CD4-positive, alpha-beta T cell treated with Interleukin-1 beta for 1 hour (primary cell): ENCODE results near the gene IQCF5.
"Not testable (repeated sequence)": the region's sequence is repeated elsewhere in the genome, so short reads cannot be mapped to it uniquely, and the experiment has no call there.

Experiments
- DNase-seq, 2 donors: peaks; one replicate each; pipeline ENCODE4 v3.0.0-alpha.2; 2020 to 2022

The IQCF5 gene

DNA sequence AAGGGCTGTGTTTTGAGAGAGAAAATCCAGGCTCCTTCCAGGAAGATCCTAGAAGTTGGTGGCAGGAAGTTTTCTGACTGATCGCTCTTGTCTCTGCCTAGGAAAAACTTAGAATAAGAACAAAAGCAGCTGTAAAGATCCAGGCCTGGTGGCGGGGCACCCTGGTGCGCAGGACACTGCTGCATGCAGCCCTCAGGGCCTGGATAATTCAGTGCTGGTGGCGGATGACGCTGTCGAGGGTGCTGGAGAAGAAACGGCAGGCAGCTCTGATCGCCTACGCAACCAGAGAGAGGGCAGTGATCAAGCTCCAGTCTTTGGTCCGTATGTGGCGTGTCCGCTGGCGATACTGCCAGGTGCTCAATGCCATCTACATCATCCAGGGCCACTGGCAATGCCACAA is 12.5 kb downstream of the IQCF5 start:
- DNase-seq = no peak

DNA sequence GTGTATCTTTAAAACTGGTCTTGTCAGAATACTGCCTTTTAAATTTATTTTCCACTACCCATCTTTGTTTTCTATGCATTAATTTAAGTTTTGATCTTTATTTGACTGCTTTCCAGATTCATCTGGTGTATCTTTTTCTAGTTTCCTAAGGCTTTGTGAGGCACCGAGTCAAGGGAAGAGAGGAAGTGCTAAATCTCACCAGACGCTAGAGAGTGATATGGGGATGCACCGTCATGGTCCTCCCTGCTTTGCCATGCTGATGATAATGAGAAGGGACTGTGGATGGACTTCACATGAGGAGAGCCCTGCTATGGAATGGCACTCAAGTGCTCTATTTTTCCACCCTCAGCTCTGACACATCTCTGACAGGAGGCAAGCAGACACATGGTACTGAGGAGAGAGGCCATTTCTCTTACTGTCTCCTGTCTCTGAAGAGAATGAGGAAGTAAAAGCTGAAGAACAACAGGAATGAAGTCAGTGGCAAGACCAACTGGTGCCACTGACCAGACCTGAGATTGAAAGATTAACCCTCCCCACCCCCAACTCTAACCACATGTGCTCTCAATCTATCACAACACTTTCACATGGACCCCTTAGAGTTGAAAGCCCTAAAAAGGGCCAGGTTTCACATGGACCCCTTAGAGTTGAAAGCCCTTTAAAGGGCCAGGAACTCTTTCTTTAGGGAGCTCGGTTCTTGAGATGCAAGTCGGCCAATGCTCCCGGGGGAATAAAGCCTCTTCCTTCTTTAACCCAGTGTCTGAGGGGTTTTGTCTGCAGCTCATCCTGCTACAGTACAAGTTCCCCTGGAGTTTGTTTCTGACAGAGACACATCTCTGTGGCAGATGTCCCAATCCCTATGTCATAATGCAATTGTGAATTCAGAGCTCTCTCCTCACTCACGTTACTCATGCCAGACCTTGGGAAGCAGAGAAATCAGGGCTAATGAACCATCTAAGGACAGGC is 14.4 kb downstream of the IQCF5 start, which contains the start of gene IQCF2:
Gene IQCF2, plus strand, starts transcription at position 913 of the 963 bp plus-strand sequence. CDS start 52 bp downstream, outside the sequence.
- no peak for DNase-seq

DNA sequence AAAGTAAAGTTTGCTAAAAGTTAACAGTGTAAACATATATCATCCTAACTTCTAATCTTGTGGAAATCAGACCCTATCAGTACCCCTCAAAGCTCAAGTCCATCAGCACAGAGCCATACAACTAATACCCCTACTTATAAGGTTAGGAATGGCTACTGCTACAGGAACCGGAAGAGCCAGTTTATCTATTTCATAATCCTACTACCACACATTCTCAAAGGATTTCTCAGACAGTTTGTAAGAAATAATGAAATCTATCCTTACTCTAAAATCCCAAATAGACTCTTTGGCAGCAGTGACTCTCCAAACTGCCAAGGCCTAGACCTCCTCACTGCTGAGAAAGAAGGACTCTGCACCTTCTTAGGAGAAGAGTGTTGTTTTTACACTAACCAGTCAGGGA is 20.0 kb downstream of the IQCF5 start:
- not testable (repeated sequence) for DNase-seq

DNA sequence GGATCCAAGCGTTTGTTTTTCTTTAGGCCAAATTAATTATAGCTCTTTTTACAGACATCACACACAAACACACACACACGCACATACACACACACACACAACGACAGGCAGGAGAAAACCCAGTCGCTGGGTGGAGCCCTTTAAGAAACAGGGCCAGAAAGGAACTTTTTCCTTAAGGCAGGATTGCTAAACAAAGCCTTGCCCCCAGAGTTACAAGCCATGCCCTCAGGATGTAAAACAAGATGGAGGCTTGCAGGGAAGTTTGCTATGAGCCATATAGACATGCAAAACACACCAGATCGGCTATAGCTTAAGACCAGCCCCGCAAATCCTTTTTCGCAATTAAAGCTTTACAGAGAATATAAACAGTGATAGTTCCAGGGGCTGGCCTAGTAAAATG is 30.3 kb downstream of the IQCF5 start:
- DNase-seq = no peak

DNA sequence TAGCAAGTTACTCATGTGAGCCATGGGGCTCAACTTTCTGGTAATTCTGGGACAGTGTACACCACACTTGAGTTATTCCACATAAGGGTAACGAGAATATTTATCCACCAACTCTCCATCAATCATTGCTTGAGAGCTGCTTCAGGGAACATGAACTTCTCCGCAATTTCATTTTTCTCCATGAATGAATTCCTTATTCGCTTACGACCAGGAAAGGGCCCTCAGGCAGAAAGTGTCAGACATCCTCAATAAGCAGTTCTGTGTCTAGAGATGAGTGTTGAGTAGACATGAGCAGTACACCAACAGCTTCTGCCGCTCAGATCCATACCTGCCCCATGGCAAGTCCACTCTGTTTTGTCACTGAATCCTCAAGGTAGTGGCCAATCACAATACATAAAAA is 38.8 kb downstream of the IQCF5 start:
- no peak for DNase-seq

DNA sequence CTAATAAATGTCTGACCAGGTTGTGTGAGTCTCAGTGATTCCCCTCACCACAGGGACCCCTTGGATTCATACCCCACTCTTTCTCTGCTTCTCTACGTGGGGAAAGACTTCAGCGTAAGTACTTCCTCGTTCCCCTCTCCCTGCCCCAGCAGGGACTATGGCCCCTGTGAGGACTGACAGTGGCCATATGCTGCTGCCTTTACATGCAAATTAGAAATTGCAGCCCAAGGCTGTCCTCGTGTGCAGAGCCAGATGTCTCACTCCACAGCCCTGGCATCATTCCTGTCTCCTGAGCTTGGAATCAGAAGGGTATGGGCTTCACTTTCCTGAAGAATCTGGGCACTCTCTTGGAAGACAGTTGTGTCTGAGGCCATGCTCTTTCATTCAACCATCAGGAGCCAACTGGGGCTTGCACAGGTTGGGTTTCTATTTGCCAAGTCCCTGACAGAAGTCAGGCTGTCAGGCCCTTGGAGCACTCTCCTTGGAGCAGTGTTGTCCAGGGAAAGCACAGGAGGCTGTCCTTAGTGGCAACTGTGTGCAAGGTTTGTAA is 44.5 kb downstream of the IQCF5 start:
- no peak for DNase-seq

DNA sequence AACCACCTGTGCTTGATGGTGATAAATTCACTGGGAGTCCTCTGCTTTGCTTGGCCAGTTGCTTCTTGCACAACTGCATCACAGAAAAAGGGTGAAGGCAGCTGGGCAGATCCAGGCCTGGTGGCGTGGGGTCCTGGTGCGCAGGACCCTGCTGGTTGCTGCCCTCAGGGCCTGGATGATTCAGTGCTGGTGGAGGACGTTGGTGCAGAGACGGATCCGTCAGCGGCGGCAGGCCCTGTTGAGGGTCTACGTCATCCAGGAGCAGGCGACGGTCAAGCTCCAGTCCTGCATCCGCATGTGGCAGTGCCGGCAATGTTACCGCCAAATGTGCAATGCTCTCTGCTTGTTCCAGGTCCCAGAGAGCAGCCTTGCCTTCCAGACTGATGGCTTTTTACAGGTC is 45.1 kb downstream of the IQCF5 start:
- DNase-seq = no peak

DNA sequence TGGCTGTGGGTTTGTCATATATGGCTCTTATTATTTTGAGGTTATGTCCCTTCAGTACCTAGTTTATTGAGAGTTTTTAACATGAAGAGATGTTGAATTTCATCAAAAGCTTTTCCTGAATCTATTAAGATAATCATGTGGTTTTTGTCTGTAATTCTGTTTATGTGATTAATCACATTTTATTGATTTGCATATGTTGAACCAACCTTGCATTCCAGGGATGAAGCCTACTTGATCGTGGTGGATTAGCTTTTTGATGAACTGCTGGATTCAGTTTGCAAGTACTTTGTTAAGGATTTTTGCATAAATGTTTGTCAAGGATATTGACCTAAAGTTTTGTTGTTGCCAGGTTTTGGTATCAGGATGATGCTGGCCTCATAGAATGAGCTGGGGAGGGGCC is 47.1 kb downstream of the IQCF5 start:
- DNase-seq = no peak
